IMR-90 (cell line): Measurements from ENCODE around the gene TMC1. TPM values are rescaled to one million over a fixed set of nuclear protein-coding genes. Genes with fewer than 3 reads are reported as not detected.

Experiments used
- ATAC-seq: fragments of 200-7000 bp; cut with Tn5 transposase; 2 replicates; pipeline ENCODE4 v1.9.1; 2020; ENCODE audit warnings: low read depth, mild to moderate bottlenecking, moderate library complexity
- BruUV-seq: library from RNA; stranded (reverse); fragments of 400-500 nt; replicated peaks from 2 replicates; lab custom pipeline; 2021; lab: Mats Ljungman, UMichigan
- CTCF ChIA-PET: fragments of 300-600 bp; formaldehyde crosslinking; extraction: SDS; loops from one replicate; lab custom pipeline; 2021; ENCODE audit warnings: antibody characterized with exemption; lab: Yijun Ruan, JAX
- POLR2A ChIA-PET: fragments of 300-600 bp; sonication (Branson Sonifier 250); formaldehyde crosslinking; loops from one replicate; lab custom pipeline; 2022; ENCODE audit warnings: antibody characterized with exemption; ENCODE audit not compliant: unreplicated experiment; lab: Charles Lee
- DNase-seq: peaks from one replicate; pipeline ENCODE4 v3.0.0; 2013
- H2AFZ ChIP-seq: replicated peaks from 2 replicates; pipeline ENCODE3; 2013; ENCODE audit warnings: low read length, mild to moderate bottlenecking; ENCODE audit not compliant: poor library complexity
- H2AK5ac ChIP-seq: 2 replicates; pipeline ENCODE4 v1.6.1; 2013; ENCODE audit warnings: low read depth, low read length, inconsistent platforms
- H2AK9ac ChIP-seq: replicated peaks from 2 replicates; pipeline ENCODE3; 2013; ENCODE audit warnings: mild to moderate bottlenecking, low read depth, low read length, moderate library complexity; ENCODE audit not compliant: poor library complexity
- H2BK120ac ChIP-seq: 2 replicates; pipeline ENCODE4 v1.6.1; 2013; ENCODE audit warnings: low read depth, low read length, inconsistent platforms
- H2BK15ac ChIP-seq: 3 replicates; pipeline ENCODE4 v1.6.1; 2013; ENCODE audit warnings: low read depth, low read length, inconsistent platforms
- H2BK20ac ChIP-seq: 2 replicates; pipeline ENCODE4 v1.6.1; 2013; ENCODE audit warnings: low read depth, mild to moderate bottlenecking, inconsistent platforms, low read length, moderate library complexity
- H2BK5ac ChIP-seq: 2 replicates; pipeline ENCODE4 v1.6.1; 2013; ENCODE audit warnings: mild to moderate bottlenecking, low read depth, low read length, inconsistent platforms; ENCODE audit not compliant: poor library complexity, severe bottlenecking
- H3K14ac ChIP-seq: replicated peaks from 2 replicates; pipeline ENCODE4 v1.6.1; 2013; ENCODE audit warnings: low read depth, low read length, inconsistent platforms
- H3K18ac ChIP-seq: 2 replicates; pipeline ENCODE4 v1.6.1; 2013; ENCODE audit warnings: low read depth, low read length, control low read depth
- H3K23ac ChIP-seq: 2 replicates; pipeline ENCODE4 v1.6.1; 2013; ENCODE audit warnings: low read depth, low read length, inconsistent platforms
- H3K27ac ChIP-seq: 2 replicates; pipeline ENCODE4 v1.5.1; 2013; ENCODE audit warnings: mild to moderate bottlenecking, control low read depth, low read length; ENCODE audit not compliant: insufficient read depth
- H3K27me3 ChIP-seq: 2 replicates; pipeline ENCODE4 v1.6.1; 2013; ENCODE audit warnings: low read length; ENCODE audit not compliant: control insufficient read depth, insufficient read depth
- H3K36me3 ChIP-seq: 2 replicates; pipeline ENCODE4 v1.6.1; 2013; ENCODE audit warnings: low read length, mixed read lengths; ENCODE audit not compliant: control insufficient read depth, insufficient read depth
- H3K4ac ChIP-seq: 2 replicates; pipeline ENCODE4 v1.6.1; 2013; ENCODE audit warnings: low read depth, low read length, inconsistent platforms
- H3K4me1 ChIP-seq: 2 replicates; pipeline ENCODE4 v1.6.1; 2013; ENCODE audit warnings: low read length, mixed read lengths; ENCODE audit not compliant: control insufficient read depth, insufficient read depth
- H3K4me2 ChIP-seq: 2 replicates; pipeline ENCODE4 v1.6.1; 2013; ENCODE audit warnings: low read depth, mild to moderate bottlenecking, control low read depth, low read length, moderate library complexity
- H3K4me3 ChIP-seq: 2 replicates; pipeline ENCODE4 v1.5.1; 2013; ENCODE audit warnings: low read depth, mild to moderate bottlenecking, control low read depth, low read length, moderate library complexity; ENCODE audit not compliant: insufficient read depth
- H3K56ac ChIP-seq: 2 replicates; pipeline ENCODE4 v1.6.1; 2013; ENCODE audit warnings: low read length, inconsistent platforms; ENCODE audit not compliant: insufficient read depth; ENCODE audit errors: extremely low read depth
- H3K79me1 ChIP-seq, 2 experiments: 2 replicates each; pipeline ENCODE4 v1.6.1; 2013; ENCODE audit warnings: low read length in 2 of 2, inconsistent platforms in 1 of 2, low read depth in 1 of 2
- H3K9ac ChIP-seq: 2 replicates; pipeline ENCODE4 v1.6.1; 2013; ENCODE audit warnings: low read depth, low read length, control low read depth
- H3K9me1 ChIP-seq: 2 replicates; pipeline ENCODE4 v1.6.1; 2013; ENCODE audit warnings: low read length, inconsistent platforms; ENCODE audit not compliant: insufficient read depth
- H3K9me3 ChIP-seq: 2 replicates; pipeline ENCODE4 v1.6.1; 2013; ENCODE audit warnings: low read length; ENCODE audit not compliant: control insufficient read depth, insufficient read depth
- H4K20me1 ChIP-seq: 2 replicates; pipeline ENCODE4 v1.6.1; 2013; ENCODE audit warnings: low read length, inconsistent platforms; ENCODE audit not compliant: insufficient read depth
- H4K5ac ChIP-seq: 2 replicates; pipeline ENCODE4 v1.6.1; 2013; ENCODE audit warnings: mild to moderate bottlenecking, low read depth, low read length, control low read depth
- H4K8ac ChIP-seq, 2 experiments: 2 replicates each; pipeline ENCODE4 v1.6.1; 2013; ENCODE audit warnings: low read depth in 2 of 2, low read length in 2 of 2, control low read depth in 1 of 2, inconsistent platforms in 1 of 2
- H4K91ac ChIP-seq: 2 replicates; pipeline ENCODE4 v1.6.1; 2013; ENCODE audit warnings: low read depth, low read length, inconsistent platforms; ENCODE audit not compliant: insufficient read depth
- BHLHE40 ChIP-seq: fragments of 150-350 bp; IDR thresholded peaks from 2 replicates; pipeline ENCODE4 v1.6.1; 2016; ENCODE audit warnings: mild to moderate bottlenecking, low read depth, low read length
- CEBPB ChIP-seq: IDR thresholded peaks from 2 replicates; pipeline ENCODE4 v1.6.1; 2012; ENCODE audit warnings: low read depth, low read length, improper control_type of control experiment
- CHD1 ChIP-seq: IDR thresholded peaks from 2 replicates; pipeline ENCODE4 v1.6.1; 2012; ENCODE audit warnings: low read depth, low read length, improper control_type of control experiment
- FOS ChIP-seq: fragments of 150-350 bp; IDR thresholded peaks from 2 replicates; pipeline ENCODE4 v1.6.1; 2016; ENCODE audit warnings: low read depth, low read length
- MAFK ChIP-seq: IDR thresholded peaks from 2 replicates; pipeline ENCODE4 v1.6.1; 2012; ENCODE audit warnings: low read depth, low read length, improper control_type of control experiment
- MAZ ChIP-seq: IDR thresholded peaks from 2 replicates; pipeline ENCODE4 v1.6.1; 2012; ENCODE audit warnings: low read depth, mild to moderate bottlenecking, low read length, improper control_type of control experiment, moderate library complexity, borderline replicate concordance
- MXI1 ChIP-seq: IDR thresholded peaks from 2 replicates; pipeline ENCODE4 v1.6.1; 2012; ENCODE audit warnings: low read depth, mild to moderate bottlenecking, low read length, moderate library complexity, borderline replicate concordance
- NFE2L2 ChIP-seq: fragments of 150-350 bp; IDR thresholded peaks from 2 replicates; pipeline ENCODE4 v1.6.1; 2016; ENCODE audit warnings: low read depth, mild to moderate bottlenecking, low read length
- POLR2A ChIP-seq: IDR thresholded peaks from 2 replicates; pipeline ENCODE4 v1.6.1; 2012; ENCODE audit warnings: mild to moderate bottlenecking, low read depth, low read length
- RAD21 ChIP-seq: IDR thresholded peaks from 2 replicates; pipeline ENCODE4 v1.6.1; 2012; ENCODE audit warnings: low read length, improper control_type of control experiment
- RCOR1 ChIP-seq: IDR thresholded peaks from 2 replicates; pipeline ENCODE4 v1.6.1; 2012; ENCODE audit warnings: mild to moderate bottlenecking, low read length, improper control_type of control experiment; ENCODE audit not compliant: insufficient replicate concordance
- RFX5 ChIP-seq: IDR thresholded peaks from 2 replicates; pipeline ENCODE4 v1.8.0; 2012; ENCODE audit warnings: low read depth, mild to moderate bottlenecking, low read length, moderate library complexity
- WGBS, 2 experiments: methylation state at CpG; one replicate each; pipeline versions ENCODE4 v1.1.5 to v1.1.7; 2013; ENCODE audit warnings: missing lambda C conversion rate in 2 of 2; ENCODE audit not compliant: insufficient read length in 1 of 2; ENCODE audit errors: extremely low coverage in 2 of 2; 5-methylcytosine and 5-hydroxymethylcytosine counted together
- dilution Hi-C: fragments of 300-500 bp; cut with HindIII; formaldehyde crosslinking; loops from one replicate; pipeline ENCODE4 v1.14.3; 2018; ENCODE audit warnings: low sequenced_read_pairs; ENCODE audit not compliant: unreplicated experiment
- in situ Hi-C: fragments of 300-500 bp; cut with MboI; formaldehyde crosslinking; loops from 3 replicates; pipeline ENCODE4 v1.14.3; 2019; ENCODE audit warnings: low sequenced_read_pairs, inconsistent platforms, mixed read lengths
- intact Hi-C: fragments of 100-400 bp; cut with micrococcal nuclease; formaldehyde crosslinking; loops from 2 replicates; pipeline ENCODE4 v1.10.0; 2022
- polyA plus RNA-seq, 3 experiments: library from polyadenylated mRNA; depleted of rRNA; stranded (reverse); fragments of >200 nt; gene quantifications; 2 replicates each; pipeline ENCODE4 v1.2.3, GENCODE V29; 2012; ENCODE audit warnings: low replicate concordance in 1 of 3
- total RNA-seq: library from RNA; depleted of rRNA; stranded (reverse); fragments of >200 nt; gene quantifications from 2 replicates; pipeline ENCODE4 v1.2.3, GENCODE V29; 2012
- TF ChIP-seq, protein P1 (sequence below): conservative IDR thresholded peaks from 2 replicates; pipeline ENCODE4 v1.5.1; 2012; ENCODE audit warnings: mild to moderate bottlenecking, low read depth, low read length, improper control_type of control experiment
- TF ChIP-seq, protein P2 (sequence below): fragments of 150-350 bp; IDR thresholded peaks from 2 replicates; pipeline ENCODE4 v1.6.1; 2016; ENCODE audit warnings: low read depth, mild to moderate bottlenecking, low read length, moderate library complexity, borderline replicate concordance
- TF ChIP-seq, protein P3 (sequence below): fragments of 150-350 bp; IDR thresholded peaks from 2 replicates; pipeline ENCODE4 v1.6.1; 2017; ENCODE audit warnings: mild to moderate bottlenecking, antibody characterized with exemption, low read length, low read depth

The TMC1 gene
- total and polyA plus RNA-seq, 2 of the 4 experiments (the other 2 are of a cell fraction): not detected

DNA sequence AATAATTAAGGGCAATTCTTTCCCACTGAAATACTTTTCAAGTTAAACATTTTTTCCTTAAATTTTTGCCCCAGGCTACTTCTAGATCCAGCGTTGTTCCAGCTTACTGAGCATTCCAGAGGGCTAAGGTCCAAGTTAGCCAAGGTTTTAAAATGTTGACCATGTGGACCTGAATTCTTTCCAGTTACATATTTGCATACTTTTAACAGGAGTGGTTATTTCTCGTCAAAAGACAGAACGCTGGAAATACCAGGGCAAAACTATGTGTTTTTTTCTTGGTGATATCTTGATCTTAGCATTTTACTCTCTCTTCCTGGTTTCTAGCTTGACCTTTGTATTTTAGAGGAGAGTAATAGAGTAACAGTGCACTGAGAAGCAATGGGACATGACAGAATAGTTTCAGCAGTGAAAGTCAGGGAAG is 32.8 kb downstream of the TMC1 start:
- in situ Hi-C loops: loop anchor here (25.0 kb wide), 1 partner anchor 817 kb away; no protein-coding TSS in a partner anchor
- Histone ChIP-seq H2AFZ (no peak overlapping the region), H3K27ac (peak overlapping the region; percentile 88; the same call in 1 of the 2 replicates)
- no peak for TF ChIP-seq MAZ
- TF ChIP-seq, protein P1, sequence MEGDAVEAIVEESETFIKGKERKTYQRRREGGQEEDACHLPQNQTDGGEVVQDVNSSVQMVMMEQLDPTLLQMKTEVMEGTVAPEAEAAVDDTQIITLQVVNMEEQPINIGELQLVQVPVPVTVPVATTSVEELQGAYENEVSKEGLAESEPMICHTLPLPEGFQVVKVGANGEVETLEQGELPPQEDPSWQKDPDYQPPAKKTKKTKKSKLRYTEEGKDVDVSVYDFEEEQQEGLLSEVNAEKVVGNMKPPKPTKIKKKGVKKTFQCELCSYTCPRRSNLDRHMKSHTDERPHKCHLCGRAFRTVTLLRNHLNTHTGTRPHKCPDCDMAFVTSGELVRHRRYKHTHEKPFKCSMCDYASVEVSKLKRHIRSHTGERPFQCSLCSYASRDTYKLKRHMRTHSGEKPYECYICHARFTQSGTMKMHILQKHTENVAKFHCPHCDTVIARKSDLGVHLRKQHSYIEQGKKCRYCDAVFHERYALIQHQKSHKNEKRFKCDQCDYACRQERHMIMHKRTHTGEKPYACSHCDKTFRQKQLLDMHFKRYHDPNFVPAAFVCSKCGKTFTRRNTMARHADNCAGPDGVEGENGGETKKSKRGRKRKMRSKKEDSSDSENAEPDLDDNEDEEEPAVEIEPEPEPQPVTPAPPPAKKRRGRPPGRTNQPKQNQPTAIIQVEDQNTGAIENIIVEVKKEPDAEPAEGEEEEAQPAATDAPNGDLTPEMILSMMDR: no peak
- TF ChIP-seq, protein P2, sequence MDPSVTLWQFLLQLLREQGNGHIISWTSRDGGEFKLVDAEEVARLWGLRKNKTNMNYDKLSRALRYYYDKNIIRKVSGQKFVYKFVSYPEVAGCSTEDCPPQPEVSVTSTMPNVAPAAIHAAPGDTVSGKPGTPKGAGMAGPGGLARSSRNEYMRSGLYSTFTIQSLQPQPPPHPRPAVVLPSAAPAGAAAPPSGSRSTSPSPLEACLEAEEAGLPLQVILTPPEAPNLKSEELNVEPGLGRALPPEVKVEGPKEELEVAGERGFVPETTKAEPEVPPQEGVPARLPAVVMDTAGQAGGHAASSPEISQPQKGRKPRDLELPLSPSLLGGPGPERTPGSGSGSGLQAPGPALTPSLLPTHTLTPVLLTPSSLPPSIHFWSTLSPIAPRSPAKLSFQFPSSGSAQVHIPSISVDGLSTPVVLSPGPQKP: no peak
- TF ChIP-seq RFX5: no peak
- TF ChIP-seq FOS: no peak
- no peak for TF ChIP-seq CEBPB
- no peak for TF ChIP-seq NFE2L2
- no peak for TF ChIP-seq BHLHE40
- no peak for TF ChIP-seq RCOR1
- TF ChIP-seq, protein P3, sequence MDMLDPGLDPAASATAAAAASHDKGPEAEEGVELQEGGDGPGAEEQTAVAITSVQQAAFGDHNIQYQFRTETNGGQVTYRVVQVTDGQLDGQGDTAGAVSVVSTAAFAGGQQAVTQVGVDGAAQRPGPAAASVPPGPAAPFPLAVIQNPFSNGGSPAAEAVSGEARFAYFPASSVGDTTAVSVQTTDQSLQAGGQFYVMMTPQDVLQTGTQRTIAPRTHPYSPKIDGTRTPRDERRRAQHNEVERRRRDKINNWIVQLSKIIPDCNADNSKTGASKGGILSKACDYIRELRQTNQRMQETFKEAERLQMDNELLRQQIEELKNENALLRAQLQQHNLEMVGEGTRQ: no peak
- TF ChIP-seq RAD21: no peak
- TF ChIP-seq MXI1: no peak
- no peak for TF ChIP-seq CHD1
- no peak; the same call in 1 of the 2 replicates for TF ChIP-seq MAFK
- no peak for TF ChIP-seq POLR2A

More for the DNA sequence above, 32.8 kb downstream of the TMC1 start:
- Histone ChIP-seq H3K18ac (peak overlapping the region; percentile 51; the same call in 1 of the 2 replicates), H3K4me3 (no peak overlapping the region), H2BK120ac (peak overlapping the region; percentile 91), H3K4ac (peak overlapping the region; percentile 33; the same call in 1 of the 2 replicates), H2AK5ac (no peak overlapping the region), H3K36me3 (no peaks in the 10 kb centered on the region), H3K79me1 (peaks cover 0 to 4% of the 10 kb centered on the region in 2 experiments; a peak in 1 of 4 replicates), H2BK5ac (peak overlapping the region; percentile 75), H4K91ac (peak overlapping the region; percentile 49), H3K23ac (peak overlapping the region; percentile 66), H2BK15ac (peak overlapping the region; percentile 42; the same call in 1 of the 3 replicates), H3K27me3 (no peaks in the 10 kb centered on the region), H2AK9ac (no peak overlapping the region), H4K20me1 (no peaks in the 10 kb centered on the region), H4K5ac (peak overlapping the region; percentile 36; the same call in 1 of the 2 replicates), H3K14ac (peak overlapping the region; percentile 13; the same call in 1 of the 2 replicates), H4K8ac (peak overlapping the region; percentile 44 to 86; a peak in 3 of 4 replicates), H3K56ac (peak overlapping the region; percentile 76; the same call in 1 of the 2 replicates), H3K4me1 (peaks cover 9% of the 10 kb centered on the region), H3K4me2 (peak overlapping the region; percentile 59; the same call in 1 of the 2 replicates), H3K9me1 (peaks cover 8% of the 10 kb centered on the region), H2BK20ac (peak overlapping the region; percentile 84), H3K9ac (peak overlapping the region; percentile 38; the same call in 1 of the 2 replicates), H3K9me3 (no peaks in the 10 kb centered on the region)
- intact Hi-C loops: loop anchor here (1.0 to 10.0 kb wide), 4 partner anchors 8 to 189 kb away; partner anchors contain the start of gene ZFAND5
- DNase-seq (peak; percentile 89), ATAC-seq (peak; percentile 81)
- WGBS, 2 experiments: no CpG with 5 or more reads among the region's 3 CpGs
- dilution Hi-C loops: no loop called here
- CTCF ChIA-PET: interaction anchor here (1.1 kb wide), 1 partner anchor 48 kb away, joined by 3 read pairs; no protein-coding TSS in a partner anchor
- BruUV-seq: no TSS peak
- POLR2A ChIA-PET: interaction anchor here (1.0 to 1.7 kb wide), 3 partner anchors 29 to 192 kb away, joined by 4 to 10 read pairs (median 6); partner anchors contain the start of gene ZFAND5
